Non-pigmented ciliary epithelial cell (primary cell): ENCODE results near the gene CLSTN3.

Source experiments
- DNase-seq: peaks from one replicate; pipeline ENCODE4 v3.0.0-alpha.2; 2010; ENCODE audit warnings: low read depth

Gene CLSTN3

GRCh38 chr12:7125632-7126227 lies 4.4 kb upstream of the CLSTN3 start:
- DNase-seq, result no peak

- no peak for DNase-seq
Observed at GRCh38 chr12:7127916-7128626, 2.1 kb upstream of the CLSTN3 start.

- no peak for DNase-seq
Observed at GRCh38 chr12:7128681-7129286, 1.4 kb upstream of the CLSTN3 start, which contains the start of gene RBP5. Gene RBP5, minus strand, starts transcription at chr12:7128889. Its CDS starts 114 bp downstream, at chr12:7128775.

GRCh38 chr12:7129287-7129871 lies 792 bp upstream of the CLSTN3 start:
- DNase-seq, result no peak

- DNase-seq, result no peak
Observed at GRCh38 chr12:7130701-7131501, 730 bp downstream of the CLSTN3 start.

- no peak for DNase-seq
Observed at GRCh38 chr12:7131502-7131866, 1.3 kb downstream of the CLSTN3 start.

GRCh38 chr12:7134396-7135166 lies 4.4 kb downstream of the CLSTN3 start:
- DNase-seq, result no peak

- no peak for DNase-seq
Observed at GRCh38 chr12:7136071-7136470, 5.9 kb downstream of the CLSTN3 start.

- no peak for DNase-seq
Observed at GRCh38 chr12:7136676-7137075, 6.5 kb downstream of the CLSTN3 start.

- no peak for DNase-seq
Observed at GRCh38 chr12:7137908-7138307, 7.7 kb downstream of the CLSTN3 start.

- DNase-seq, result no peak
Observed at GRCh38 chr12:7139200-7139599, 9.0 kb downstream of the CLSTN3 start.

- DNase-seq, result no peak
Observed at GRCh38 chr12:7141351-7142005, 11.3 kb downstream of the CLSTN3 start.

- DNase-seq, result no peak
Observed at GRCh38 chr12:7142056-7142644, 12.0 kb downstream of the CLSTN3 start.

GRCh38 chr12:7142809-7143465 lies 12.8 kb downstream of the CLSTN3 start:
- no peak for DNase-seq

GRCh38 chr12:7143564-7143963 lies 13.4 kb downstream of the CLSTN3 start:
- DNase-seq, result no peak

GRCh38 chr12:7144414-7145120 lies 14.4 kb downstream of the CLSTN3 start:
- DNase-seq, result no peak

GRCh38 chr12:7145671-7146070 lies 15.5 kb downstream of the CLSTN3 start:
- DNase-seq, result no peak

- DNase-seq, result no peak
Observed at GRCh38 chr12:7146228-7146627, 16.1 kb downstream of the CLSTN3 start.

GRCh38 chr12:7146906-7147305 lies 16.7 kb downstream of the CLSTN3 start:
- DNase-seq, result no peak
